ENCODE data around the gene MTMR12. TPM values are rescaled to one million over a fixed set of nuclear protein-coding genes. Genes with fewer than 3 reads are reported as not detected.
A peak's percentile ranks its signal among the peaks of the same experiment; 100 is the strongest.

MTMR12 gene
- total and polyA plus RNA-seq, 2 of the 13 experiments (the other 11 are each of a cell fraction or from before 2014, with no cell fraction given) = 23.4 to 36.6 TPM

DNA sequence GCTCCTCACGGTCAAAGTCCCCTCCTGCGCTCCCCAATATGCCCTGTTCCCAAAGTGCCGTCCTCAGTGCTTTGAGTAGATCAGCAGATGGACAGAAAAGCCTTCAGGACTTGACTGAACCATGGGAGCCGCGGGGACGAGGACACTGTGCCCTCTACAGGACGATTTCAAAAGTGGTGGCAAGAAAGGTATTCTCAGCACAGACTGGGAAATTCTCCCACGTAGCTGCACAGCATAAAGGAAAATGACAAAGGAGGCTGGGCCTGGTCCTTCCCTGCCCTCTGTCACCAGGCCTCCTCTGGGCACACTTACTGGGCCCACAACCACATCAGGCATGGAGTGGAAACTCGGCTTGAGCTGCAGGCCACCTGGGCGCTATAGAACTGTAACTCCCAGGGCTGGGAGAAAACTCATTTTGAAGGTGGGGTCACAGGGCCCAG lies 16.7 kb upstream of the MTMR12 start (continued):
- TF ChIP-seq YEATS2 (CRISPR knock-in tag; IDR thresholded peaks at IDR 0.05; ENCODE audit: borderline replicate concordance) (no peak), ZNF772 (CRISPR knock-in tag; IDR thresholded peaks at IDR 0.05) (0 out of 2 replicates have a peak, but pooled peaks have one; percentile 53), ARNT2 (CRISPR knock-in tag; IDR thresholded peaks at IDR 0.05; ENCODE audit: low read depth) (no peak), NRL (CRISPR knock-in tag; IDR thresholded peaks at IDR 0.05; ENCODE audit: borderline replicate concordance) (no peak; the same call in 1 of the 2 replicates), SIX1 (CRISPR knock-in tag; IDR thresholded peaks at IDR 0.05; ENCODE audit: borderline replicate concordance) (no peak), MED13 (CRISPR knock-in tag; IDR thresholded peaks at IDR 0.05) (no peak), ATF7 (IDR thresholded peaks at IDR 0.05) (no peak), ATF7 (CRISPR knock-in tag; IDR thresholded peaks at IDR 0.05) (no peak), ZNF350 (CRISPR knock-in tag; IDR thresholded peaks at IDR 0.05; ENCODE audit: borderline replicate concordance, low read depth) (peak; percentile 21; the same call in 1 of the 2 replicates), EED (CRISPR knock-in tag; IDR thresholded peaks at IDR 0.05) (no peak), ATF6 (CRISPR knock-in tag; conservative IDR thresholded peaks at IDR 0.05) (no peak), ZNF672 (CRISPR knock-in tag; IDR thresholded peaks at IDR 0.05) (no peak), ZNF841 (CRISPR knock-in tag; IDR thresholded peaks at IDR 0.05; ENCODE audit: borderline replicate concordance) (no peak), ZFP36 (IDR thresholded peaks at IDR 0.05; ENCODE audit: borderline replicate concordance, low read depth, low read length, partially characterized antibody) (no peak), ZNF607 (CRISPR knock-in tag; IDR thresholded peaks at IDR 0.05; ENCODE audit: borderline replicate concordance) (no peak), MIXL1 (CRISPR knock-in tag; IDR thresholded peaks at IDR 0.05) (no peak), ZNF773 (CRISPR knock-in tag; IDR thresholded peaks at IDR 0.05; ENCODE audit: borderline replicate concordance) (no peak), HDAC6 (IDR thresholded peaks at IDR 0.05; ENCODE audit: low read depth, low read length) (no peak), PHF8 (CRISPR knock-in tag; IDR thresholded peaks at IDR 0.05) (no peak), CBFB (CRISPR knock-in tag; IDR thresholded peaks at IDR 0.05) (no peak), RXRB (CRISPR knock-in tag; IDR thresholded peaks at IDR 0.05; ENCODE audit: borderline replicate concordance) (no peak), ZNF256 (CRISPR knock-in tag; conservative IDR thresholded peaks at IDR 0.05) (no peak)
- TF ChIP-seq, protein P1, sequence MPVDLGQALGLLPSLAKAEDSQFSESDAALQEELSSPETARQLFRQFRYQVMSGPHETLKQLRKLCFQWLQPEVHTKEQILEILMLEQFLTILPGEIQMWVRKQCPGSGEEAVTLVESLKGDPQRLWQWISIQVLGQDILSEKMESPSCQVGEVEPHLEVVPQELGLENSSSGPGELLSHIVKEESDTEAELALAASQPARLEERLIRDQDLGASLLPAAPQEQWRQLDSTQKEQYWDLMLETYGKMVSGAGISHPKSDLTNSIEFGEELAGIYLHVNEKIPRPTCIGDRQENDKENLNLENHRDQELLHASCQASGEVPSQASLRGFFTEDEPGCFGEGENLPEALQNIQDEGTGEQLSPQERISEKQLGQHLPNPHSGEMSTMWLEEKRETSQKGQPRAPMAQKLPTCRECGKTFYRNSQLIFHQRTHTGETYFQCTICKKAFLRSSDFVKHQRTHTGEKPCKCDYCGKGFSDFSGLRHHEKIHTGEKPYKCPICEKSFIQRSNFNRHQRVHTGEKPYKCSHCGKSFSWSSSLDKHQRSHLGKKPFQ (CRISPR knock-in tag; IDR thresholded peaks at IDR 0.05; ENCODE audit: insufficient replicate concordance) = no peak
- TF ChIP-seq, protein P2, sequence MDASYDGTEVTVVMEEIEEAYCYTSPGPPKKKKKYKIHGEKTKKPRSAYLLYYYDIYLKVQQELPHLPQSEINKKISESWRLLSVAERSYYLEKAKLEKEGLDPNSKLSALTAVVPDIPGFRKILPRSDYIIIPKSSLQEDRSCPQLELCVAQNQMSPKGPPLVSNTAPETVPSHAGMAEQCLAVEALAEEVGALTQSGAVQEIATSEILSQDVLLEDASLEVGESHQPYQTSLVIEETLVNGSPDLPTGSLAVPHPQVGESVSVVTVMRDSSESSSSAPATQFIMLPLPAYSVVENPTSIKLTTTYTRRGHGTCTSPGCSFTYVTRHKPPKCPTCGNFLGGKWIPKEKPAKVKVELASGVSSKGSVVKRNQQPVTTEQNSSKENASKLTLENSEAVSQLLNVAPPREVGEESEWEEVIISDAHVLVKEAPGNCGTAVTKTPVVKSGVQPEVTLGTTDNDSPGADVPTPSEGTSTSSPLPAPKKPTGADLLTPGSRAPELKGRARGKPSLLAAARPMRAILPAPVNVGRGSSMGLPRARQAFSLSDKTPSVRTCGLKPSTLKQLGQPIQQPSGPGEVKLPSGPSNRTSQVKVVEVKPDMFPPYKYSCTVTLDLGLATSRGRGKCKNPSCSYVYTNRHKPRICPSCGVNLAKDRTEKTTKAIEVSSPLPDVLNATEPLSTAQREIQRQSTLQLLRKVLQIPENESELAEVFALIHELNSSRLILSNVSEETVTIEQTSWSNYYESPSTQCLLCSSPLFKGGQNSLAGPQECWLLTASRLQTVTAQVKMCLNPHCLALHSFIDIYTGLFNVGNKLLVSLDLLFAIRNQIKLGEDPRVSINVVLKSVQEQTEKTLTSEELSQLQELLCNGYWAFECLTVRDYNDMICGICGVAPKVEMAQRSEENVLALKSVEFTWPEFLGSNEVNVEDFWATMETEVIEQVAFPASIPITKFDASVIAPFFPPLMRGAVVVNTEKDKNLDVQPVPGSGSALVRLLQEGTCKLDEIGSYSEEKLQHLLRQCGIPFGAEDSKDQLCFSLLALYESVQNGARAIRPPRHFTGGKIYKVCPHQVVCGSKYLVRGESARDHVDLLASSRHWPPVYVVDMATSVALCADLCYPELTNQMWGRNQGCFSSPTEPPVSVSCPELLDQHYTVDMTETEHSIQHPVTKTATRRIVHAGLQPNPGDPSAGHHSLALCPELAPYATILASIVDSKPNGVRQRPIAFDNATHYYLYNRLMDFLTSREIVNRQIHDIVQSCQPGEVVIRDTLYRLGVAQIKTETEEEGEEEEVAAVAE (CRISPR knock-in tag; IDR thresholded peaks at IDR 0.05; ENCODE audit: borderline replicate concordance) = no peak

Data from HepG2 (cell line).